HepG2 (cell line): ENCODE data around the gene TBC1D24.
"Not testable (repeated sequence)": the region's sequence is repeated elsewhere in the genome, so short reads cannot be mapped to it uniquely, and the experiment has no call there.

Source experiments
- KDM5A ChIP-seq: fragments of 200-600 bp; sonication (generic); IDR thresholded peaks from 2 replicates; pipeline ENCODE4 v1.7.0; 2018; ENCODE audit warnings: antibody characterized with exemption, mild to moderate bottlenecking, low read length, borderline replicate concordance
- ZNF644 ChIP-seq: IDR thresholded peaks from 2 replicates; pipeline ENCODE4 v1.6.1; 2016; ENCODE audit warnings: low read depth

DNA sequence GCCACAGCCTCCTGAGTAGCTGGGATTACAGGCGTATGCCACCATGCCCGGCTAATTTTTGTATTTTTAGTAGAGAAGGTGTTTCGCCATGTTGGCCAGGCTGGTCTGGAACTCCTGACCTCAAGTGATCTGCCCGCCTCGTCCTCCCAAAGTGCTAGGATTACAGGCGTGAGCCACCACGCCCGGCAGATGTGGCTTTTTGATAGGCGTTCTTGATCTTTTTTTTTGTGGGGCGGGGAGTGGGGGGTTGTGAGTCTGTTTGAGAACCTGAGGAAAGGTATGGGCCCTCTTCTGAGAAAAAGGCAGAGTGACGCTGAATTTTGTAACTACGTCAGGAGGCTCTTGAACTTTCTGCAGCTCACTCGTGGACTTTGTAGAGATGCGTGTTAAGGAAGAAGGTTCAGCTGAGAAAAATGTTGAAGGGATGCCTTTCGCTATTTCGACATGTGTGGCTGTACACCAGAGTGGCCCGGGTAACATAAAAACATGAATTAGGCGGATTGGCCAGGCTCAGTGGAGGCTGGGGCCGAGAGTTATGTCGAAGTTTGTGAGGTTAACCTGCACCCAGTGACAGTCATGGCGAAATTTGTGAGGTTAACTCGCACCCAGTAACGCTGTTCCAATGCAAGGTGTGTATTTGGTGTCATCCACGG is 64.4 kb downstream of the TBC1D24 start:
- not testable (repeated sequence) for TF ChIP-seq ZNF644 (CRISPR knock-in tag); KDM5A
